OCI-LY1 (cell line): ENCODE results near the gene VPS4A.
"Not testable (repeated sequence)": the region's sequence is repeated elsewhere in the genome, so short reads cannot be mapped to it uniquely, and the experiment has no call there.

Experiments
- CTCF ChIP-seq: fragments of 200-600 bp; sonication (generic), shearing (Covaris generic); IDR thresholded peaks from 2 replicates; pipeline ENCODE4 v1.5.1; 2017; ENCODE audit warnings: mild to moderate bottlenecking, antibody characterized with exemption, low read length, moderate library complexity, mixed read lengths
- EZH2 ChIP-seq: fragments of 200-600 bp; sonication (generic), shearing (Covaris generic); IDR thresholded peaks from 2 replicates; pipeline ENCODE4 v1.8.0; 2017; ENCODE audit warnings: borderline replicate concordance, mixed run types, mild to moderate bottlenecking, antibody characterized with exemption, low read length, moderate library complexity, mixed read lengths

- not testable (repeated sequence) for TF ChIP-seq CTCF, EZH2
Observed at GRCh38 chr16:69291657-69292056, 19.5 kb upstream of the VPS4A start.
